Measurements from ENCODE around the gene ZNF184. TPM values are rescaled to one million over a fixed set of nuclear protein-coding genes. Genes with fewer than 3 reads are reported as not detected.

Gene ZNF184
- total RNA-seq, 1 experiment from 2014 or later = 9.4 TPM

GRCh38 chr6:27441001-27441400 lies 31.9 kb downstream of the ZNF184 start:
- intact Hi-C loops (cut with micrococcal nuclease) = loop anchor here (5.0 kb wide), 1 partner anchor 84 kb away; no protein-coding TSS in a partner anchor
- Histone ChIP-seq H3K79me2 (ENCODE audit: insufficient read depth, low read length) (no peaks in the 10 kb centered on the region), H3K4me3 (replicated peaks in 1 of 2; ENCODE audit: low read depth in 1 of 2, low read length in 2 of 2) (no peak overlapping the region), H3K9ac (ENCODE audit: low read length) (no peak overlapping the region), H4K20me1 (ENCODE audit: insufficient read depth) (no peaks in the 10 kb centered on the region), H3K9me3 (ENCODE audit: control insufficient read depth in 1 of 2, insufficient read depth in 1 of 2, low read depth in 1 of 2, low read length in 2 of 2) (peaks cover 0 to 3% of the 10 kb centered on the region in 2 experiments; a peak in 2 of 4 replicates), H3K27me3 (ENCODE audit: insufficient read depth, low read length) (no peaks in the 10 kb centered on the region), H3K4me1 (ENCODE audit: control insufficient read depth in 1 of 2, insufficient read depth in 2 of 2, low read length in 2 of 2) (no peaks in the 10 kb centered on the region), H3K9me2 (ENCODE audit: insufficient read depth) (no peaks in the 10 kb centered on the region), H3K36me3 (ENCODE audit: control insufficient read depth in 1 of 2, insufficient read depth in 2 of 2, low read length in 2 of 2) (no peaks in the 10 kb centered on the region), H2AFZ (ENCODE audit: low read depth, low read length, poor library complexity, severe bottlenecking) (no peak overlapping the region), H3K27ac (ENCODE audit: low read depth, low read length) (no peak overlapping the region), H3K4me2 (ENCODE audit: low read length) (no peak overlapping the region)
- ChIA-PET CTCF (no interaction called here), RAD21 (ENCODE audit: low non-redundant PET in 1 of 2, low total read pairs in 2 of 2, uncharacterized antibody in 2 of 2, unreplicated experiment in 2 of 2) (no interaction called here), POLR2A (interaction anchor here (0.7 kb wide), 1 partner anchor 33 kb away, joined by 4 read pairs; no protein-coding TSS in a partner anchor)
- ATAC-seq (no peak), DNase-seq (ENCODE audit: low read depth, low spot score) (no peak)
- TF ChIP-seq POLR2AphosphoS5 (IDR thresholded peaks at IDR 0.05; ENCODE audit: low read depth, low read length) = no peak
- no peak for TF ChIP-seq CTCF (IDR thresholded peaks at IDR 0.05 in 2 of 3, conservative IDR thresholded peaks at IDR 0.05 in 1 of 3; ENCODE audit: borderline replicate concordance in 1 of 3, insufficient read depth in 1 of 3, low read depth in 2 of 3, low read length in 2 of 3)
- TF ChIP-seq CEBPB (IDR thresholded peaks at IDR 0.05; ENCODE audit: low read depth) = no peak
- TF ChIP-seq, protein P1, sequence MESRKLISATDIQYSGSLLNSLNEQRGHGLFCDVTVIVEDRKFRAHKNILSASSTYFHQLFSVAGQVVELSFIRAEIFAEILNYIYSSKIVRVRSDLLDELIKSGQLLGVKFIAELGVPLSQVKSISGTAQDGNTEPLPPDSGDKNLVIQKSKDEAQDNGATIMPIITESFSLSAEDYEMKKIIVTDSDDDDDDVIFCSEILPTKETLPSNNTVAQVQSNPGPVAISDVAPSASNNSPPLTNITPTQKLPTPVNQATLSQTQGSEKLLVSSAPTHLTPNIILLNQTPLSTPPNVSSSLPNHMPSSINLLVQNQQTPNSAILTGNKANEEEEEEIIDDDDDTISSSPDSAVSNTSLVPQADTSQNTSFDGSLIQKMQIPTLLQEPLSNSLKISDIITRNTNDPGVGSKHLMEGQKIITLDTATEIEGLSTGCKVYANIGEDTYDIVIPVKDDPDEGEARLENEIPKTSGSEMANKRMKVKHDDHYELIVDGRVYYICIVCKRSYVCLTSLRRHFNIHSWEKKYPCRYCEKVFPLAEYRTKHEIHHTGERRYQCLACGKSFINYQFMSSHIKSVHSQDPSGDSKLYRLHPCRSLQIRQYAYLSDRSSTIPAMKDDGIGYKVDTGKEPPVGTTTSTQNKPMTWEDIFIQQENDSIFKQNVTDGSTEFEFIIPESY (IDR thresholded peaks at IDR 0.05; ENCODE audit: extremely low read depth, insufficient replicate concordance, low read length) = no peak
- no peak for TF ChIP-seq EGR1 (IDR thresholded peaks at IDR 0.05; ENCODE audit: low read depth)
- no peak for TF ChIP-seq JUND (IDR thresholded peaks at IDR 0.05)
- TF ChIP-seq, protein P2, sequence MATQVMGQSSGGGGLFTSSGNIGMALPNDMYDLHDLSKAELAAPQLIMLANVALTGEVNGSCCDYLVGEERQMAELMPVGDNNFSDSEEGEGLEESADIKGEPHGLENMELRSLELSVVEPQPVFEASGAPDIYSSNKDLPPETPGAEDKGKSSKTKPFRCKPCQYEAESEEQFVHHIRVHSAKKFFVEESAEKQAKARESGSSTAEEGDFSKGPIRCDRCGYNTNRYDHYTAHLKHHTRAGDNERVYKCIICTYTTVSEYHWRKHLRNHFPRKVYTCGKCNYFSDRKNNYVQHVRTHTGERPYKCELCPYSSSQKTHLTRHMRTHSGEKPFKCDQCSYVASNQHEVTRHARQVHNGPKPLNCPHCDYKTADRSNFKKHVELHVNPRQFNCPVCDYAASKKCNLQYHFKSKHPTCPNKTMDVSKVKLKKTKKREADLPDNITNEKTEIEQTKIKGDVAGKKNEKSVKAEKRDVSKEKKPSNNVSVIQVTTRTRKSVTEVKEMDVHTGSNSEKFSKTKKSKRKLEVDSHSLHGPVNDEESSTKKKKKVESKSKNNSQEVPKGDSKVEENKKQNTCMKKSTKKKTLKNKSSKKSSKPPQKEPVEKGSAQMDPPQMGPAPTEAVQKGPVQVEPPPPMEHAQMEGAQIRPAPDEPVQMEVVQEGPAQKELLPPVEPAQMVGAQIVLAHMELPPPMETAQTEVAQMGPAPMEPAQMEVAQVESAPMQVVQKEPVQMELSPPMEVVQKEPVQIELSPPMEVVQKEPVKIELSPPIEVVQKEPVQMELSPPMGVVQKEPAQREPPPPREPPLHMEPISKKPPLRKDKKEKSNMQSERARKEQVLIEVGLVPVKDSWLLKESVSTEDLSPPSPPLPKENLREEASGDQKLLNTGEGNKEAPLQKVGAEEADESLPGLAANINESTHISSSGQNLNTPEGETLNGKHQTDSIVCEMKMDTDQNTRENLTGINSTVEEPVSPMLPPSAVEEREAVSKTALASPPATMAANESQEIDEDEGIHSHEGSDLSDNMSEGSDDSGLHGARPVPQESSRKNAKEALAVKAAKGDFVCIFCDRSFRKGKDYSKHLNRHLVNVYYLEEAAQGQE (IDR thresholded peaks at IDR 0.05; ENCODE audit: low read depth) = no peak
- TF ChIP-seq RAD21 (IDR thresholded peaks at IDR 0.05; ENCODE audit: low read depth) = no peak
- no peak for TF ChIP-seq SIN3A (IDR thresholded peaks at IDR 0.05; ENCODE audit: low read depth)
- TF ChIP-seq ZNF274 (IDR thresholded peaks at IDR 0.05; ENCODE audit: low read depth, low read length) = no peak
- no peak for TF ChIP-seq POLR2A (IDR thresholded peaks at IDR 0.05; ENCODE audit: borderline replicate concordance, extremely low read depth, insufficient read depth, insufficient read length)
- TF ChIP-seq EZH2phosphoT487 (IDR thresholded peaks at IDR 0.05; ENCODE audit: borderline replicate concordance) = no peak
- no peak for TF ChIP-seq MAX (IDR thresholded peaks at IDR 0.05)
- TF ChIP-seq FOSL1 (IDR thresholded peaks at IDR 0.05; ENCODE audit: low read depth) = no peak
- no peak for TF ChIP-seq ATF3 (IDR thresholded peaks at IDR 0.05)
- TF ChIP-seq ELF1 (IDR thresholded peaks at IDR 0.05; ENCODE audit: borderline replicate concordance, low read depth) = no peak
- no peak for TF ChIP-seq ZFX (IDR thresholded peaks at IDR 0.05)
- no peak for TF ChIP-seq CBX3 (IDR thresholded peaks at IDR 0.05; ENCODE audit: low read depth)
- no peak for TF ChIP-seq EZH2 (IDR thresholded peaks at IDR 0.05)
- no TSS peak for BruUV-seq (replicated peaks)

Data from HCT116 (cell line).